Peyer's patch (tissue), 4 donors: ENCODE measurements around the gene CRACR2B.

ENCODE experiments used
- CTCF ChIP-seq, 6 experiments: fragments of 450-650 bp in 4 of 6; fragments of 200-600 bp in 2 of 6; sonication (generic) in 1 of 6; IDR thresholded peaks; one replicate each; pipeline ENCODE4 v1.5.1; 2017 to 2019; ENCODE audit warnings: antibody characterized with exemption in 6 of 6, mild to moderate bottlenecking in 3 of 6, moderate library complexity in 1 of 6
- POLR2A ChIP-seq, 2 donors: fragments of 450-650 bp; IDR thresholded peaks; one replicate each; pipeline ENCODE4 v1.5.1; 2017; ENCODE audit warnings: antibody characterized with exemption in 2 of 2, mild to moderate bottlenecking in 2 of 2, moderate library complexity in 2 of 2

DNA sequence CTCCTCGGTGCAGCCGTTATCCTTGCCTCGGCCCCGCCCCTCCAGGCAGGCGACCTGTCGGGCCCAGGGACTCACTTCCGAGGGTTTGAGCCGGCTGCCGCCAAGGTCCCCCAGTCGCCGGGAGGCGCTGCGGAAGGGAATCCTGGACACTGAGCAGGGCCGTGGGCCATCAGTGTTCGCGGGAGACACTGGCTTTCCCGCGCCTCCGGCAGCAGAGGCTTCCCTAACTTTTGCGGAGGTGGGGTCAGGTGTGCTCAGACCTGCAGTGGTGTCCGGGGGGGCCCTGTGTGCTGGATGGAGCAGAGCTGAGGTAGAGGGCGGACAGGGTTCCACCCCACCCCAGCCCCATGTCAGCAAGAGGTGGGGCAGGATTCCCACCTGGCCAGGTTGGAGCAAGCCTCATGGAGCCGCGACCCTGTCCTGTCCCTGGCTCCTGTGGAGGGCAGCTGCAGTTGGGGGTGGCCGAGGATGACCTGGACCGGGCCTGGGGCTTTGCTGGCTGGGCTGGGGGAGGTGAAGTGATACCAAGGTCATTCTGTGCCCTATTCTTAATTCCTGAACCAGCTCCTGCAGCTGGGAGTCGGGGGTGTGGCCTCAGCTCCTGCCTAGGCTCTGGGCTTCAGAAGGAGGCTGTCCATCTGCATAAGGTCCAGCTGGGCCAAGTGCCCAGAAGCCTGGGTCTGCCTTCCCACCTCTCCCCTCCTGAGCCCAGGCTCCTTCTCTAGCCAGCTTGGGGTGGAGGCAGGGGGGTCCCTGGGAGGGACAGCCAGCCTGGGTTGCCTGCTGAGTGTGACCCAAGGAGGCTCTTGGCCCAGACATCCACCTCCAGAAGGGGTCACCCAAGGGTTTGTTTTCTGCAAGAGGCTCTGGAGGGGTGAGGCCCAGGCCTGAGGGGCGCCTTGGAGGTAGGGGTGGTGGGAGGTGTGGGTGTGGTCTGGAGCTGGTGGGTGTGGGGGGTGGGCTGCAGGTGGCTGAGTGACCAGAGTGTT lies 23.4 kb downstream of the CRACR2B start:
- TF ChIP-seq CTCF (IDR thresholded peaks at IDR 0.05) (peak in 1 of 6 experiments; percentile 11), POLR2A (IDR thresholded peaks at IDR 0.05) (no peak)
